Psoas muscle (tissue), 8 donors: ENCODE results near the gene HOXB8. TPM values are rescaled to one million over a fixed set of nuclear protein-coding genes. Genes with fewer than 3 reads are reported as not detected.

Source experiments
- ATAC-seq, 4 donors: fragments of 200-7000 bp; cut with Tn5 transposase; one replicate each; pipeline ENCODE4 v1.9.1; 2020; ENCODE audit warnings: moderate library complexity in 3 of 4, mild to moderate bottlenecking in 2 of 4
- DNase-seq, 2 donors: peaks; one replicate each; pipeline ENCODE4 v3.0.0-alpha.2; 2020
- H3K27ac ChIP-seq: fragments of 200-600 bp; one replicate; pipeline ENCODE4 v1.8.0; 2022
- H3K27me3 ChIP-seq, 3 donors: fragments of 200-600 bp in 1 of 3; one replicate each; pipeline versions ENCODE4 v1.6.1 to v1.8.0; 2013 to 2022; ENCODE audit warnings: low read length in 2 of 3, mild to moderate bottlenecking in 2 of 3, moderate library complexity in 1 of 3; ENCODE audit not compliant: insufficient read depth in 3 of 3
- H3K36me3 ChIP-seq, 2 donors: fragments of 200-600 bp in 1 of 2; one replicate each; pipeline versions ENCODE4 v1.6.1 to v1.8.0; 2013 to 2022; ENCODE audit warnings: low read depth in 1 of 2, mild to moderate bottlenecking in 1 of 2, moderate library complexity in 1 of 2; ENCODE audit not compliant: insufficient read depth in 1 of 2
- H3K4me1 ChIP-seq: fragments of 200-600 bp; one replicate; pipeline ENCODE4 v1.8.0; 2022
- H3K4me3 ChIP-seq: fragments of 200-600 bp; one replicate; pipeline ENCODE4 v1.8.0; 2022; ENCODE audit warnings: mild to moderate bottlenecking
- H3K9me3 ChIP-seq: fragments of 200-600 bp; one replicate; pipeline ENCODE4 v1.8.0; 2022
- CTCF ChIP-seq: fragments of 200-600 bp; IDR thresholded peaks from one replicate; pipeline ENCODE4 v1.8.0; 2022; ENCODE audit warnings: antibody characterized with exemption
- WGBS, 3 donors: extraction: QIAGEN DNeasy Blood & Tissue Kit; methylation state at CpG; one replicate each; pipeline versions ENCODE4 v1.1.6 to v1.1.7; 2013; 5-methylcytosine and 5-hydroxymethylcytosine counted together
- intact Hi-C, 2 donors: fragments of 100-400 bp; cut with DNase I; formaldehyde crosslinking; loops; one replicate each; pipeline versions ENCODE4 v1.11.0 to v1.14.2; 2022
- polyA plus RNA-seq, 3 donors: library from polyadenylated mRNA; stranded (reverse); fragments of 200-250 nt; gene quantifications; one replicate each; pipeline ENCODE4 v1.2.3, GENCODE V29; 2013
- total RNA-seq, 4 donors: library from RNA; stranded (reverse); fragmentation: NEBNext Ultra II Directional in 2 of 4; extraction: Animal tissue kit (Norgen Biotek cat#: 25700) in 2 of 4; gene quantifications; one replicate each; pipeline versions ENCODE4 v1.2.1 to v1.2.4, GENCODE V29; 2021 to 2023
- donor health status: healthy with polysubstance abuse.
- donor health status: DM: no; HTN: no; CAD: no; lungs with moderate emphysema.
- donor health status: Bipolar disorder and iron deficiency.
- donor health status: healthy.
- donor health status: DM: yes; HTN: yes; CAD: no.
- donor health status: DM: no; HTN: no; CAD: no.
- donor health status: DM: no; HTN: no; CAD: no.
- donor health status: DM: yes; HTN: yes; CAD: no.

HOXB8 gene
- total and polyA plus RNA-seq, 7 donors, result 0.05 to 0.10 (median 0.08) TPM; not detected in 4

DNA sequence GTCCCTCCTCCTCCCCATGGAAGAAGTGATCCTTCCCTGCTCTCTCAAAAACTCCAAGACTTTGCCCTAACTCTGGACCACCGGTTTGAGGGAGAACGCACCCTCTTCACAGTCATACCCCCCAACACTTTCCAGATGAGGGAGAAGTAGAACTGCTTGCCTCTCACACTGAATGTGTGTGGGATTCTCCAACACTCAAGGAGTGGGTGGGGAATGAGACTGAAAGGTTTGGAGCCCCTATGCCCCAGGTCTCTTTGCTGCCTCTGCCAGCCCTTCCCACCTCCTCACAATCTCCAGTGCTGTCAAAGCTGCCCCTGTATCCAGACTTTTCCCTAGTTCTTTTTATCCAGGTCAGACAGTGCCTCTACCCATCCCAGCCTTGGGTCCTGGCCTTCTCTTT lies 48.4 kb downstream of the HOXB8 start:
- no peak overlapping the region for H3K4me3 ChIP-seq
- no peak for TF ChIP-seq CTCF
- WGBS, 3 donors, result 47 to 74% (median 50%) methylated on average over 2 of the region's 2 CpGs
- H3K9me3 ChIP-seq, result no peaks in the 10 kb centered on the region
- no peak for DNase-seq
- no peak for ATAC-seq
- peaks cover 0 to 59% (median 16%) of the 10 kb centered on the region in 3 donors for H3K27me3 ChIP-seq
- peak overlapping the region; percentile 16 for H3K27ac ChIP-seq
- intact Hi-C loops, result no loop called here
- no peaks in the 10 kb centered on the region for H3K36me3 ChIP-seq
- H3K4me1 ChIP-seq, result no peaks in the 10 kb centered on the region

- Histone ChIP-seq H3K4me3 (no peak overlapping the region), H3K36me3 (no peaks in the 10 kb centered on the region), H3K27me3 (peaks cover 0 to 56% (median 16%) of the 10 kb centered on the region in 3 donors), H3K9me3 (no peaks in the 10 kb centered on the region), H3K27ac (no peak overlapping the region), H3K4me1 (no peaks in the 10 kb centered on the region)
- intact Hi-C loops, result no loop called here
- 85 to 94% (median 89%) methylated on average over 4 of the region's 4 CpGs for WGBS, 3 donors
- ATAC-seq (no peak), DNase-seq (no peak)
- no peak for TF ChIP-seq CTCF
These were observed 49.0 kb downstream of the HOXB8 start for GRCh38 chr17:48565925-48566710.

GRCh38 chr17:48565022-48565554 lies 50.0 kb downstream of the HOXB8 start:
- no peak for TF ChIP-seq CTCF
- Histone ChIP-seq H3K27me3 (peaks cover 0 to 48% (median 13%) of the 10 kb centered on the region in 3 donors), H3K36me3 (no peaks in the 10 kb centered on the region), H3K4me3 (peak overlapping the region; percentile 63), H3K9me3 (no peaks in the 10 kb centered on the region), H3K4me1 (no peaks in the 10 kb centered on the region), H3K27ac (no peak overlapping the region)
- 69 to 76% (median 74%) methylated on average over 2 of the region's 2 CpGs for WGBS, 3 donors
- DNase-seq (no peak), ATAC-seq (no peak)
- intact Hi-C loops, result no loop called here

DNA sequence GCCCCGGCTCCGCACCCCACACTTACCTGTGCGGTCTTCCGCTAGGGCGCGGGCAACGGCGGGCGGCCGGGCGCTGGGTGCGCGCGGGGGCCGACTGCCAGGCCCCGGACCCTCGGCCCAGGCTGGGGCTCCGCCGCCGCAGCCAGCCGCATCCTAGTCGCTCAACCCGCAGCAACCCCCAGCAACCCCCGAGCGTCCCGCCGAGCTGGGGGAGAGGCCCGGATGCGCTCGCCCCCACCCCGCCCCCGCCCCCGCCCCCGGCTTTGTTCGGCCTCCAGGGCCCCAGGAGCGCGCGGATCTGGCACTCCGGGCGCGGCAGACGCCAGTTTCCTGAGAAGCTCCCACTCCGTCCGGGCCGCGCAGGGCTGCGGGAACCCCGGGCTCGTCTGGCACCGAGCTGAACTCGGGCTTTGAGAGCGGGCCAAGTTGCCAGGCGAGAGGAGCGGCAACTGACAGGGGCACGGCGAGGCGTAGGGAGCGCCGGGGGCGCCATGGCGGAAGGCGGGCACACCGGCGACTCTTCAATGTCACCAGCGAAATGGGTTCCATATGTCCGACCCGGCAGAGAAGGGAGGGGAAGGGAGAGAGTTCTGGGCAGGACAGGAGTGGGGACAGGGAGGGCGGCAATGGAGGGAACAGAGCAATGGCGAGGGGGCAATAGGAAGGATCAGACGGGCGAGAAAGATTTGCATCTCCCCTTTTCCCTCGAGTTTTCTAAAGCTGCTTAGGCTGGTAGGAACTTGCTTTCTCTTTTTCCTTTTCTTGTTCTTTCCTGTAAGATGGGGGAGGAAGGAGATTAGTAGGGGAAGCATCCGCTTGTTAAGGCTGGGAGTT lies 50.7 kb downstream of the HOXB8 start:
- TF ChIP-seq CTCF, result no peak
- no peaks in the 10 kb centered on the region for H3K9me3 ChIP-seq
- no peaks in the 10 kb centered on the region for H3K36me3 ChIP-seq
- 5 to 9% (median 8%) methylated on average over 47 to 73 of the region's 73 CpGs for WGBS, 3 donors
- H3K27ac ChIP-seq, result peak overlapping the region; percentile 21
- H3K4me1 ChIP-seq, result no peaks in the 10 kb centered on the region
- ATAC-seq (peak; percentile 46 to 71 (median 54)), DNase-seq (no peak)
- peaks cover 0 to 43% (median 13%) of the 10 kb centered on the region in 3 donors for H3K27me3 ChIP-seq
- peak overlapping the region; percentile 63 for H3K4me3 ChIP-seq
- intact Hi-C loops, result no loop called here
